ENCODE results near the gene TKTL1.

- TF ChIP-seq CTCF (IDR thresholded peaks at IDR 0.05; ENCODE audit: low read depth, low read length, poor library complexity, severe bottlenecking) (no peak), EZH2phosphoT487 (IDR thresholded peaks at IDR 0.05; ENCODE audit: borderline replicate concordance, low read length) (no peak)
These were observed 71.1 kb downstream of the TKTL1 start for GRCh38 chrX:154366666-154367055.

Measured in DOHH2 (cell line).